Mesenchymal stem cell (in vitro differentiated cells and primary cell): ENCODE measurements around the gene PHTF1.

Source experiments
- DNase-seq: peaks from one replicate; pipeline ENCODE4 v3.0.0-alpha.2; 2013
- H2AFZ ChIP-seq: one replicate; pipeline ENCODE4 v1.6.1; 2013; ENCODE audit warnings: low read depth, mild to moderate bottlenecking, control low read depth, inconsistent platforms, low read length, moderate library complexity
- H2AK5ac ChIP-seq: 2 replicates; pipeline ENCODE4 v1.6.1; 2013; ENCODE audit warnings: low read length, moderate library complexity, mild to moderate bottlenecking, inconsistent platforms; ENCODE audit not compliant: severe bottlenecking
- H2BK120ac ChIP-seq: one replicate; pipeline ENCODE4 v1.6.1; 2013; ENCODE audit warnings: low read depth, mild to moderate bottlenecking, inconsistent platforms, low read length, moderate library complexity
- H2BK12ac ChIP-seq, 2 experiments: one replicate each; pipeline ENCODE4 v1.6.1; 2013; ENCODE audit warnings: inconsistent platforms in 2 of 2, low read length in 2 of 2, mild to moderate bottlenecking in 2 of 2, moderate library complexity in 2 of 2, control low read depth in 1 of 2
- H2BK15ac ChIP-seq: one replicate; pipeline ENCODE4 v1.6.1; 2013; ENCODE audit warnings: mild to moderate bottlenecking, low read depth, inconsistent platforms; ENCODE audit not compliant: poor library complexity, severe bottlenecking
- H2BK5ac ChIP-seq: 2 replicates; pipeline ENCODE4 v1.6.1; 2013; ENCODE audit warnings: low read depth, mild to moderate bottlenecking, low read length, control low read depth, inconsistent platforms; ENCODE audit not compliant: poor library complexity, severe bottlenecking
- H3K14ac ChIP-seq, 2 experiments: one replicate each; pipeline ENCODE4 v1.6.1; 2013; ENCODE audit warnings: inconsistent platforms in 2 of 2, low read length in 2 of 2, control low read depth in 1 of 2, mild to moderate bottlenecking in 1 of 2, moderate library complexity in 1 of 2
- H3K18ac ChIP-seq, 2 experiments: one replicate each; pipeline ENCODE4 v1.6.1; 2013; ENCODE audit warnings: inconsistent platforms in 2 of 2, low read length in 2 of 2, control low read depth in 1 of 2, low read depth in 1 of 2, mild to moderate bottlenecking in 1 of 2
- H3K23ac ChIP-seq, 2 experiments: one replicate each; pipeline ENCODE4 v1.6.1; 2013; ENCODE audit warnings: inconsistent platforms in 2 of 2, low read length in 2 of 2, mild to moderate bottlenecking in 2 of 2, moderate library complexity in 2 of 2, control low read depth in 1 of 2
- H3K27ac ChIP-seq: 2 replicates; pipeline ENCODE4 v1.5.1; 2013; ENCODE audit warnings: mild to moderate bottlenecking, moderate library complexity, low read length, control low read depth, inconsistent platforms; ENCODE audit not compliant: poor library complexity, severe bottlenecking
- H3K27me3 ChIP-seq, 2 experiments: 2 replicates each; pipeline versions ENCODE4 v1.6.1 to v1.7.0; 2013; ENCODE audit warnings: low read length in 2 of 2, mild to moderate bottlenecking in 2 of 2, moderate library complexity in 2 of 2, control low read depth in 1 of 2, inconsistent platforms in 1 of 2; ENCODE audit not compliant: control insufficient read depth in 1 of 2, insufficient read depth in 1 of 2
- H3K36me3 ChIP-seq, 2 experiments: 2 replicates each; pipeline versions ENCODE4 v1.6.1 to v1.7.0; 2013; ENCODE audit warnings: low read length in 2 of 2, control low read depth in 1 of 2, inconsistent platforms in 1 of 2, low read depth in 1 of 2, mild to moderate bottlenecking in 1 of 2; ENCODE audit not compliant: insufficient read depth in 2 of 2, control insufficient read depth in 1 of 2
- H3K4ac ChIP-seq, 2 experiments: one replicate each; pipeline ENCODE4 v1.6.1; 2013; ENCODE audit warnings: inconsistent platforms in 2 of 2, low read length in 2 of 2, mild to moderate bottlenecking in 2 of 2, moderate library complexity in 2 of 2, control low read depth in 1 of 2, low read depth in 1 of 2
- H3K4me1 ChIP-seq: 2 replicates; pipeline ENCODE4 v1.6.1; 2013; ENCODE audit warnings: low read depth, low read length, control low read depth; ENCODE audit not compliant: control insufficient read depth, insufficient read depth
- H3K4me2 ChIP-seq: 2 replicates; pipeline ENCODE4 v1.6.1; 2013; ENCODE audit warnings: low read length, mild to moderate bottlenecking, inconsistent platforms; ENCODE audit not compliant: poor library complexity, severe bottlenecking
- H3K4me3 ChIP-seq, 2 experiments: 2 replicates each; pipeline versions ENCODE4 v1.5.1 to v1.7.0; 2013; ENCODE audit warnings: low read length in 2 of 2, mild to moderate bottlenecking in 2 of 2, control low read depth in 1 of 2, low read depth in 1 of 2; ENCODE audit not compliant: insufficient read depth in 1 of 2
- H3K79me1 ChIP-seq: replicated peaks from 2 replicates; pipeline ENCODE4 v1.6.1; 2013; ENCODE audit warnings: mild to moderate bottlenecking, control low read depth, low read length, inconsistent platforms; ENCODE audit not compliant: poor library complexity, severe bottlenecking
- H3K9ac ChIP-seq: 2 replicates; pipeline ENCODE4 v1.7.0; 2013; ENCODE audit warnings: mild to moderate bottlenecking, low read length, moderate library complexity
- H3K9me3 ChIP-seq: 2 replicates; pipeline ENCODE4 v1.7.0; 2013; ENCODE audit warnings: mild to moderate bottlenecking, low read length; ENCODE audit not compliant: control insufficient read depth
- H4K8ac ChIP-seq: one replicate; pipeline ENCODE4 v1.6.1; 2013; ENCODE audit warnings: inconsistent platforms, mild to moderate bottlenecking, low read length, moderate library complexity
- H4K91ac ChIP-seq: one replicate; pipeline ENCODE4 v1.6.1; 2013; ENCODE audit warnings: mild to moderate bottlenecking, low read length, inconsistent platforms
- WGBS: methylation state at CpG from one replicate; pipeline ENCODE4 v1.1.7; 2013; ENCODE audit warnings: mixed read lengths; 5-methylcytosine and 5-hydroxymethylcytosine counted together

The PHTF1 gene

GRCh38 chr1:113648478-113648877 is 110.8 kb downstream of the PHTF1 start:
- Histone ChIP-seq H2BK5ac (no peak overlapping the region), H3K14ac (no peak overlapping the region), H3K9me3 (no peaks in the 10 kb centered on the region), H2AK5ac (no peak overlapping the region), H3K27ac (no peak overlapping the region), H3K4me3 (no peak overlapping the region), H3K4me2 (no peak overlapping the region), H3K9ac (no peak overlapping the region), H3K27me3 (no peaks in the 10 kb centered on the region), H2AFZ (no peak overlapping the region), H2BK12ac (no peak overlapping the region), H3K4ac (no peak overlapping the region), H4K8ac (no peak overlapping the region), H3K18ac (no peak overlapping the region), H2BK15ac (no peak overlapping the region), H2BK120ac (no peak overlapping the region), H3K4me1 (no peaks in the 10 kb centered on the region), H4K91ac (no peak overlapping the region), H3K36me3 (peaks cover 0 to 10% of the 10 kb centered on the region in 2 experiments), H3K79me1 (no peaks in the 10 kb centered on the region), H3K23ac (no peak overlapping the region)
- no peak for DNase-seq

- no peaks in the 10 kb centered on the region for H3K79me1 ChIP-seq
- H3K14ac ChIP-seq, result no peak overlapping the region
These were observed 112.1 kb downstream of the PHTF1 start for GRCh38 chr1:113647164-113647563.

More at GRCh38 chr1:113647164-113647563, 112.1 kb downstream of the PHTF1 start:
- no peak overlapping the region for H3K9ac ChIP-seq
- no peak overlapping the region for H4K91ac ChIP-seq
- H2AFZ ChIP-seq, result no peak overlapping the region
- no peak overlapping the region for H2AK5ac ChIP-seq
- no peak for DNase-seq
- no peak overlapping the region for H3K27ac ChIP-seq
- H2BK15ac ChIP-seq, result no peak overlapping the region
- no peak overlapping the region for H2BK12ac ChIP-seq
- H3K4me2 ChIP-seq, result no peak overlapping the region
- no peaks in the 10 kb centered on the region for H3K4me1 ChIP-seq
- H3K4me3 ChIP-seq, result no peak overlapping the region
- peaks cover 0 to 19% of the 10 kb centered on the region in 2 experiments for H3K36me3 ChIP-seq
- H2BK5ac ChIP-seq, result no peak overlapping the region
- no peak overlapping the region for H2BK120ac ChIP-seq
- H3K4ac ChIP-seq, result no peak overlapping the region
- no peaks in the 10 kb centered on the region for H3K27me3 ChIP-seq
- no peak overlapping the region for H3K23ac ChIP-seq
- H4K8ac ChIP-seq, result no peak overlapping the region
- WGBS, result 100% methylated on average over 1 of the region's 1 CpG
- no peaks in the 10 kb centered on the region for H3K9me3 ChIP-seq
- H3K18ac ChIP-seq, result no peak overlapping the region
